ENCODE measurements around the gene SNX27.
"Not testable (repeated sequence)": the region's sequence is repeated elsewhere in the genome, so short reads cannot be mapped to it uniquely, and the experiment has no call there.

The SNX27 gene

DNA sequence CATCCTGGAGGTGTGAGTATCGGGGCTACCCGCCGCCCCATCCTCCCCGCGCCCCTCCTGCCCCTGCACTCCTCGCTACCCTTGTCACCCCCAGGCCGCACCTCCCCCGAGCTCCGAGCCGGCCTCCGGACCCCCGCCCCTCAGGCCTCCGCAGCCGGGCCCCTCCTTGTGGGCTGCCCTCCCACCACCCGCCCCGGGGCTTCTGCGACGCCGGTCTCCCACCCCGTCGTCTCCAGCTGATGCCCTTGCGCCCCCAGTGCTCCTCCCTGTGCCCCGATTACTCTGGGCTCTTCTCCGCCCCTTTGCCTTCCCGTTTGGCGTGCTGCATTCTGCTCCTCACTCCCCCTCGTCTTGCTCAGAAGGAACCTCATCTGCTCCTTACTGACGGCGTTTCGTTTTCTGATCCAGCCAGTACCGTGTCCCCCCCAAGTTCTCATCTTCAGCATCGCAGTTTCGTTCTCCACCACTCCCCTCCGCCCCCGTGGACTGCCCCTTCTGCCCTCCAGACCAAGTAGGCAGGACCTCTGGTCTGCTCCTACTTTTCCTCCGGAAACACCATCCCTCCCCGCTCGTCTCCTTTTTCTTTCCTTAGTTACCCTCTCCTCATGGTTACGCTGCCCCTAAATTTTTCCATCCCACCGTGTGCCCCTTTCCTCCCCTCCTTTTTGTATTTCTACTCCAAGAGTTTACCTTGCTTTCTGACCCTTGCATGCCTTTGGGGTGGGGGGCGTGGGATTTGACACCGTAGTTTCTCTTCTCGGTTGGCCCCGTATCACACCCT is 841 bp downstream of the SNX27 start:
- H3K36me3 Mint-ChIP-seq (ENCODE audit: insufficient read depth), result peaks cover 5% of the 10 kb centered on the region
- H3K27me3 Mint-ChIP-seq, result peaks cover 6 to 9% of the 10 kb centered on the region in 2 donors
- peak overlapping the region; percentile 89 to 97 for H3K4me3 Mint-ChIP-seq
- peak in 1 of 3 experiments; percentile 12 for DNase-seq
- H3K4me1 Mint-ChIP-seq (ENCODE audit: low read depth in 2 of 2), result peaks cover 21 to 25% of the 10 kb centered on the region in 2 donors
- H3K27ac Mint-ChIP-seq, result peak overlapping the region; percentile 93 to 94
- peak; percentile 8 for ATAC-seq (replicated peaks)
- no peaks in the 10 kb centered on the region for H3K9me3 Mint-ChIP-seq

DNA sequence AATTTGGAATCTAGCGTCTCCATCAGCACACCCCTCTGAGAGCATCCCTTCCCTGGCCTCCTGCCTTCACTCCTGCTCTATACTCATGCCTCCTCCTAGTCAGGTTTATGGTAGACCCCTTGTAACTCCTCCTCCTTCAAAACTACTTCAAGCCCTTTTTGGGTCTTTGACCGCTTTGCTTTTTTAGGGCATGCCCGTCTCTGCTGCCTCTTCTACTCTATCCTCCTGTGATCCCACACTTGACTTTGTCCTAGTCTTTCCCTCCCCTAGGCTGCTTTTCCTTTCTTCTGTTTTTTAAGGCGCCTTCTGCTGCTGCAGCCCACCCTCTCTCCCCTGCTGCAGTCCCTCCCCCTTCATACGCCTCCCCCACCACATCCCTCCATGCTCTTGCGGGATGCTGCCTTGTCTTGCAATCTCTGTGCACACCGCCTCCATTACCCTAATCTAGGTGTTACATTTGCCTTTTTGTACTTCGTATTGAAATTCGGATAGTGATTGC is 1.5 kb downstream of the SNX27 start:
- Mint-ChIP-seq H3K27me3 (peaks cover 3 to 5% of the 10 kb centered on the region in 2 donors), H3K4me3 (peak overlapping the region; percentile 89 to 97), H3K27ac (peak overlapping the region; percentile 93 to 94), H3K36me3 (ENCODE audit: insufficient read depth) (peaks cover 5% of the 10 kb centered on the region), H3K4me1 (ENCODE audit: low read depth in 2 of 2) (peaks cover 21 to 25% of the 10 kb centered on the region in 2 donors), H3K9me3 (no peaks in the 10 kb centered on the region)
- ATAC-seq (replicated peaks), result no peak
- no peak for DNase-seq

DNA sequence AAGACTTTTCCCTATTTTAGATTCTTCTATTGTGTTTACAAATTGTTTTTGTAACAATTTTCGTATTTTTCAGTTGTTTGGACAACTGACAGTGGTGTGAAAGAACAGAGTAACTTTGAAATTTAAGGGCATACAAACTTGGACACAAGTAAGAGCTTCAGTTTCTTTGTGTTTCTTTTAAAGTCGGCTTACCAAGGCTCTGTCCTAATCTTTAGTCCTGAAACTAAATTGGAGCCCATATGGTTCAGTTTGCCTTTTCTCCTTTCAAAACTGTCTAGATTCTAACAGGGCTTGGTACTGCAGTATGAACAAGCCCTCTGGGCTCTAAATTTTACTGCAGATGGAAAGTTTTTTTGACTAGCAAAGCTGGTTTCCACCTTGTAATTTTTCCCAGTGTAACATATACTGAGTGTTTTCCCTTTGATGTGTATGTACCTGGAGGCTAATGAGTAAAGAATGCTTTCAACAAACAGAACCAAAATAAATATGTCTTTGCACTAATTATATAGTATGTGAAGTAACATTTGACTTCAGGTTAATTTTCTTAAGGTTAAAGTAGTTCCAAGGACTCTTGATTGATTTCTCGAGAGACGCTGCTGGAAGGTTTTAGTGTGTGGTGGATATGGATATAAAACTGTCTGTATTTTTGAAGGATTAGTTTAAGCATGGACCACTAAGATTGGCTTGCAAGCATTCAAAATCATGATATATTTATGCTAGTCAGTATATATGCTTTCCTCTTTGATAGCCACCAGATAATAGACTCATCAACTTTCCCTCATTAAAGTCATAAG is 4.1 kb downstream of the SNX27 start:
- no peak for ATAC-seq (replicated peaks)
- no peak for DNase-seq
- peaks cover 5% of the 10 kb centered on the region for H3K36me3 Mint-ChIP-seq (ENCODE audit: insufficient read depth)
- H3K27ac Mint-ChIP-seq, result peak overlapping the region in 1 of 2 donors; percentile 20
- no peaks in the 10 kb centered on the region for H3K27me3 Mint-ChIP-seq
- no peaks in the 10 kb centered on the region for H3K9me3 Mint-ChIP-seq
- H3K4me3 Mint-ChIP-seq, result no peak overlapping the region
- peaks cover 29 to 30% of the 10 kb centered on the region in 2 donors for H3K4me1 Mint-ChIP-seq (ENCODE audit: low read depth in 2 of 2)

DNA sequence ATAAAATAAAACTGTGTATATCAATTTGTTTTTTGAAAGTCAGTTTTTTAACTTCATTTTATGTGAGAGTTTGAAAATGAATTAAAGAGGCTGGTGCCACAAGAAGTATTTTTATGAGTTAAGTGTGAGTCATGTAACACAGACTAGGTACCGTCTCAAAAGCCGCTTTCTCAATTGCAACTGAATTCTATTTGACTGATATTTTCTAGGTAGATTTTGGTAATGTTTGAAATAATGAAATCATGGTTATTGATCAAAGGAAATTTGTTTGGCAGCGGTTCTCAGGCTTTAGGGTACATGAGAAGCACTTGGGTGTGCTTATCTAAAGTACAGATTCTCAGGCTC is 4.6 kb downstream of the SNX27 start:
- Mint-ChIP-seq H3K27me3 (no peaks in the 10 kb centered on the region), H3K4me1 (ENCODE audit: low read depth in 2 of 2) (peaks cover 30 to 31% of the 10 kb centered on the region in 2 donors), H3K4me3 (no peak overlapping the region), H3K27ac (peak overlapping the region in 1 of 2 donors; percentile 20), H3K36me3 (ENCODE audit: insufficient read depth) (peaks cover 5% of the 10 kb centered on the region), H3K9me3 (no peaks in the 10 kb centered on the region)
- DNase-seq, result no peak
- ATAC-seq (replicated peaks), result no peak

- peaks cover 25 to 31% of the 10 kb centered on the region in 2 donors for H3K4me1 Mint-ChIP-seq (ENCODE audit: low read depth in 2 of 2)
- H3K27ac Mint-ChIP-seq, result no peak overlapping the region
- ATAC-seq (replicated peaks) (no peak), DNase-seq (no peak)
- H3K9me3 Mint-ChIP-seq, result no peaks in the 10 kb centered on the region
- H3K4me3 Mint-ChIP-seq, result no peak overlapping the region
- H3K36me3 Mint-ChIP-seq (ENCODE audit: insufficient read depth), result peaks cover 5% of the 10 kb centered on the region
- H3K27me3 Mint-ChIP-seq, result no peaks in the 10 kb centered on the region
These were observed 6.2 kb downstream of the SNX27 start for GRCh38 chr1:151618003-151618402.

DNA sequence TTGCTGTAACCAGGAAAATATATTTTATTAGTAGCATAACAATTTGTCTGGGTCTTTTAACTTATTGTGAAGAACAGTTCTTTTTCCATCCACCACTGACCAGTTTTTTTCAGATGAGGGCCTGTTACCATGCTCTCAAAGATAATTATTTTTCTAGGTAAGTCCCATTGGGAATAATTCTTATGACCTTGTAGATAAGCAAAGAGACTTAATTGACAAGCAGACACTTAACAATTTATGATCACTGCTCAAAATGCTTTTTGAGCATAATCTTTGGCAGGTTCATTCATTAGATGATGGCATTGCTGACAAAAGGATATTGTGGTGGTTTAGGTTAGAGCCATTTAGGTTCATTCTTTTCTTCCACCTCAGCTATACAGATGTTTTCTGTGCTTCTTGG is 6.6 kb downstream of the SNX27 start:
- H3K9me3 Mint-ChIP-seq, result no peaks in the 10 kb centered on the region
- no peak overlapping the region for H3K27ac Mint-ChIP-seq
- no peaks in the 10 kb centered on the region for H3K27me3 Mint-ChIP-seq
- ATAC-seq (replicated peaks) (no peak), DNase-seq (no peak)
- peaks cover 5% of the 10 kb centered on the region for H3K36me3 Mint-ChIP-seq (ENCODE audit: insufficient read depth)
- peaks cover 20 to 26% of the 10 kb centered on the region in 2 donors for H3K4me1 Mint-ChIP-seq (ENCODE audit: low read depth in 2 of 2)
- H3K4me3 Mint-ChIP-seq, result no peak overlapping the region

DNA sequence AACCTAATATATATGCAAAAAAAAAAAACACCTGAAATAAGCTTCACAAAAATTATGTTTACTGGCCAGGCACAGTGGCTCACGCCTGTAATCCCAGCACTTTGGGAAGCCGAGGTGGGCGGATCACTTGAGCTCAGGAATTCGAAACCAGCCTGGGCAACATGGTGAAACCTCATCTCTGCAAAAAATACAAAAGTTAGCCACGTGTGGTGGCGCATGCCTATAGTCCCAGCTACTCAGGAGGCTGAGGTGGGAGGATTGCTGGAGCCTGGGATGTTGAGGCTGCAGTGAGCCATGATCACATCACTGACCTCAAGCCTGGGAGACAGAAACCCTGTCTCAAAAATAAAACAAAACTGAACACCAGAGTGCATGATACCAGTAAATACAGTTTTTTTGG is 7.1 kb downstream of the SNX27 start:
- H3K4me3 Mint-ChIP-seq; H3K36me3 Mint-ChIP-seq (ENCODE audit: insufficient read depth); ATAC-seq (replicated peaks); H3K9me3 Mint-ChIP-seq; H3K27me3 Mint-ChIP-seq; H3K27ac Mint-ChIP-seq; DNase-seq: not testable (repeated sequence)
- peaks cover 17 to 21% of the 10 kb centered on the region in 2 donors for H3K4me1 Mint-ChIP-seq (ENCODE audit: low read depth in 2 of 2)

- Mint-ChIP-seq H3K27me3 (no peaks in the 10 kb centered on the region), H3K27ac (no peak overlapping the region), H3K9me3 (no peaks in the 10 kb centered on the region), H3K4me3 (no peak overlapping the region), H3K36me3 (ENCODE audit: insufficient read depth) (peaks cover 5% of the 10 kb centered on the region), H3K4me1 (ENCODE audit: low read depth in 2 of 2) (peaks cover 17% of the 10 kb centered on the region in 2 donors)
- ATAC-seq (replicated peaks), result no peak
- DNase-seq, result no peak
These were observed 7.7 kb downstream of the SNX27 start for GRCh38 chr1:151619489-151620093.

DNA sequence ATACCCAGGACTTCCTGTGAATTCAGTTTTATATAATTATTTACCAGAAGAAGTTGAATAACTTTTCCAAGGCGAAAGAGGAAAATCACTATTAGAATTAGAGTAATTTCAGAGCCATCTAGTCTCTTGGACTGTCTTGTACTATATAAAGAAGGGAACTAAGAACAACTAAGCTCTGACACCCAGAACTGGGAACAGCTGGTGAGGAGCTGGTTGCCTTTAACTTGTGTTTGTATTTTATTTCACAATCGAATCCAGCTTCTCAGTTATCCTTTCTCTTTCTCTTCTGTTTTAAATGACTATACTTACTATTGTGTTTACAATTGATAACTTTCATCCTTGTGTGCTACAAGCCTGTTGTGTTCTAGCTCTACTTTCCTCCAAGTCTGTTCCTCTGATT is 8.4 kb downstream of the SNX27 start:
- H3K4me3 Mint-ChIP-seq, result no peak overlapping the region
- H3K27me3 Mint-ChIP-seq, result no peaks in the 10 kb centered on the region
- DNase-seq (no peak), ATAC-seq (replicated peaks) (no peak)
- no peaks in the 10 kb centered on the region for H3K9me3 Mint-ChIP-seq
- H3K4me1 Mint-ChIP-seq (ENCODE audit: low read depth in 2 of 2), result peaks cover 14% of the 10 kb centered on the region in 2 donors
- peak overlapping the region; percentile 51 to 64 for H3K27ac Mint-ChIP-seq
- peaks cover 5% of the 10 kb centered on the region for H3K36me3 Mint-ChIP-seq (ENCODE audit: insufficient read depth)

- DNase-seq (no peak), ATAC-seq (replicated peaks) (no peak)
- no peaks in the 10 kb centered on the region for H3K9me3 Mint-ChIP-seq
- H3K36me3 Mint-ChIP-seq (ENCODE audit: insufficient read depth), result peaks cover 5% of the 10 kb centered on the region
- H3K27ac Mint-ChIP-seq, result peak overlapping the region; percentile 51 to 64
- no peaks in the 10 kb centered on the region for H3K27me3 Mint-ChIP-seq
- no peak overlapping the region for H3K4me3 Mint-ChIP-seq
- peaks cover 9 to 10% of the 10 kb centered on the region in 2 donors for H3K4me1 Mint-ChIP-seq (ENCODE audit: low read depth in 2 of 2)
These were observed 9.5 kb downstream of the SNX27 start for GRCh38 chr1:151621351-151621750.

DNA sequence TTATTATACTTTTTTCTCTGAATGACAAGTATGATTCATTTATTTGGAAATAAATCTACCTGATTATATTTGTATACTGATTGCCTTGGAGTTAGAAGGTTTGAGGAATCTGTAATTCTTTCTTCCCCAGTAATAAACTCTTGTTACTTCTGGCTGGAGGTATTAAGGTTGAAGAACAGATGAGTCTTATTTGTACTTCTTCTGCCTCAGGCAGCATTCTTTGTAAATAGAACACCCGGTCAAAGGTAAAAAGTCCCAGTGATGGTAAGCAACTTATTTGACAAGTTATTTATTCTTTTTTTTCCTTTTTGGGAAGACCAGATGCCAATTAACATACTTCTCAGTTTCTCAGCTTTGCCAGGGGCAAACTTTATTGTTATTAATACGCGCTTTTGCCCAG is 12.9 kb downstream of the SNX27 start:
- Mint-ChIP-seq H3K27ac (no peak overlapping the region), H3K4me1 (ENCODE audit: low read depth in 2 of 2) (peaks cover 9 to 16% of the 10 kb centered on the region in 2 donors), H3K27me3 (no peaks in the 10 kb centered on the region), H3K4me3 (no peak overlapping the region), H3K36me3 (ENCODE audit: insufficient read depth) (no peaks in the 10 kb centered on the region), H3K9me3 (no peaks in the 10 kb centered on the region)
- no peak for ATAC-seq (replicated peaks)
- no peak for DNase-seq

DNA sequence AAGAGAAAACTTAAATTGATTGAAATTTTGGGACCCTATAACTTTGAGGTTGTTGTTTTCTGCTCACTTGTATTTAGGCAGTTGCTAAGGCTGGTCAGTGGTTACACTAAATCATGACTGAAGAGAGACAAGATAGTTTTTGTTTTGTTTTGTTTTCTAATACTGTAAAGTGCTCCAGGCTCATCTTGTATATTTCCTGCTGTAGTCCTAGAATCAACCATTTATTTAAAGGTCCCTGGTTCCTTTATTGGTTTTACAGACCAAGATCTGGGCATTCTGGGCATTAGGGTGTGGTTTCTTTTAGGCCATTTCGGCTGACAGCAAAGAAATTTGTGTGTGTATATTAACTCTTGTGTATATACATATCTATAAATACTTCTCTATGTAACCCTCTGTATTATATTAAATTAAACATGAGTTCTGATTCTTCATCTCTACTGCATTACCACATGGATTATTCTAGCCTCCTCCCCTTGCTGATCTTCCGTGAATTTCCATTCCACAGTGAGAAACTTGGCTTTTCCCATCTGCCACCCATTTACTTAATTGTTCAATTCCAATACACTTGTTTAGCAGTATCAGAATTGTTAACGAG is 15.0 kb downstream of the SNX27 start:
- no peaks in the 10 kb centered on the region for H3K9me3 Mint-ChIP-seq
- no peak for DNase-seq

DNA sequence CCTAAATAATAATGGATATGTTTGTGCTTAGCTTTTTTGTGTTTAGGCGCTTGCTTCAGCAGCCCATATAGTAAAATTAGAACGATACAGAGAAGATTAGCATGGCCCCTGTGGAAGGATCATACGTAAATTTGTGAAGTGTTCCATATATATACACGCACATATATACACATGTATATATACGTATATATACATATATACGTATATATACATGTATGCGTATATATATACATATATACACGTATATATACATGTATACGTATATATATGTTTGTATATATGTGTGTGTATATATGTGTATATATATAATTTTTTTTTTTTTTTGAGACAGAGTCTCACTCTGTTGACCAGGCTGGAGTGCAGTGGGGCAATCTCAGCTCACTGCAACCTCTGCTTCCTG is 17.4 kb downstream of the SNX27 start:
- H3K27ac Mint-ChIP-seq, result no peak overlapping the region
- ATAC-seq (replicated peaks), result no peak
- H3K36me3 Mint-ChIP-seq (ENCODE audit: insufficient read depth), result no peaks in the 10 kb centered on the region
- H3K4me3 Mint-ChIP-seq, result no peak overlapping the region
- DNase-seq, result no peak
- peaks cover 5 to 20% of the 10 kb centered on the region in 2 donors for H3K4me1 Mint-ChIP-seq (ENCODE audit: low read depth in 2 of 2)
- H3K27me3 Mint-ChIP-seq, result no peaks in the 10 kb centered on the region
- H3K9me3 Mint-ChIP-seq, result no peaks in the 10 kb centered on the region

More for the DNA sequence above, 15.0 kb downstream of the SNX27 start:
- H3K4me3 Mint-ChIP-seq, result no peak overlapping the region
- peaks cover 6 to 15% of the 10 kb centered on the region in 2 donors for H3K4me1 Mint-ChIP-seq (ENCODE audit: low read depth in 2 of 2)
- no peaks in the 10 kb centered on the region for H3K27me3 Mint-ChIP-seq
- no peaks in the 10 kb centered on the region for H3K36me3 Mint-ChIP-seq (ENCODE audit: insufficient read depth)
- no peak for ATAC-seq (replicated peaks)
- H3K27ac Mint-ChIP-seq, result peak overlapping the region in 1 of 2 donors; percentile 59

Measured in effector memory CD8-positive, alpha-beta T cell (primary cell).